Hematopoietic multipotent progenitor cell treated with erythropoietin and hydrocortisone succinate and interleukin-3 and kit ligand, for 8 days (in vitro differentiated cells): ENCODE results near the gene NXPH4.

Experiments used
- DNase-seq: peaks from one replicate; pipeline ENCODE4 v3.0.0-alpha.2; 2015

Gene NXPH4

DNA sequence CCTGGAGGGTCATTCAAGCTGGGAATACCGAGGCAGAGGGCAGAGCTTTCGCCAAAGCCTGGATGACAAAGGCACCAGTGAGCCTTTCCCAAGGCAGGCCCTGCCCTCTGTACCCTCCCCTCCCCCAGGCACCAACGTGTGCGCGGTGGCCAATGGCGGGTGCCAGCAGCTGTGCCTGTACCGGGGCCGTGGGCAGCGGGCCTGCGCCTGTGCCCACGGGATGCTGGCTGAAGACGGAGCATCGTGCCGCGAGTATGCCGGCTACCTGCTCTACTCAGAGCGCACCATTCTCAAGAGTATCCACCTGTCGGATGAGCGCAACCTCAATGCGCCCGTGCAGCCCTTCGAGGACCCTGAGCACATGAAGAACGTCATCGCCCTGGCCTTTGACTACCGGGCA is 31.2 kb upstream of the NXPH4 start:
- no peak for DNase-seq

- no peak for DNase-seq
Measured at GRCh38 chr12:57185906-57186508, 30.6 kb upstream of the NXPH4 start.

DNA sequence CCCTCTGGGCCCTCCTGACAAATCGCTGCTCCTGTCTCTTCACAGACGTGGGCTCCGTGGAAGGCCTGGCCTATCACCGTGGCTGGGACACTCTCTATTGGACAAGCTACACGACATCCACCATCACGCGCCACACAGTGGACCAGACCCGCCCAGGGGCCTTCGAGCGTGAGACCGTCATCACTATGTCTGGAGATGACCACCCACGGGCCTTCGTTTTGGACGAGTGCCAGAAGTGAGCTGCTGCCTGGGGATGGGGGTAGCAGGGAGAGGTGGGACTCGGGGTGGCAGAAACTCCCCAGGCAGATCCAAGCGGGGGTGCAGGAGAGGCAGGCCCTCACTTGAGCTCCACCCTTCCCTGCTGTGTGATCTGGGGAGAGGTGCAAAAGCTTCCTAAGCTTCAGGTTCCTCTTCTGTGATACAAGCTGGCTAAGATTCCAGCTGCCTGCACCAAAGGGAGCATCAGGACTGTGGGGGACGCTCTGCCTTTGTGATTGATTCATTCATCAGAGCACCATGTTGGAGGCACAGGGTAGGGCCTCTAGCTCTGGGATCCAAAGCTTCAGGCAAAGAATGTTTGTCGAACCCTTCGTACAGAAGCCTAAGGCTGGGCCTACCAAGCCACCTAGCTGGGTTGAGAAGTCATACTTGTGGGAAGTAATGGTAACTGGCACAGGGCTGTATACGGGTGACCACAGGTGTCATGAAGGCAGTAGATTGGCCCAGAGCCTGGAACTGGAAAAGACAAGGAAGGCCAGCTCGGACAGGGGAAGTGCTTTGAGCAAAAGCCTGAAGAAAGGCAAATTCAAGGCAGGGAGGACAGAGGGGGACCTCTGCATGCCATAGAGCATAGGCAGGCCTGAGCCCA is 29.1 kb upstream of the NXPH4 start:
- no peak for DNase-seq

DNA sequence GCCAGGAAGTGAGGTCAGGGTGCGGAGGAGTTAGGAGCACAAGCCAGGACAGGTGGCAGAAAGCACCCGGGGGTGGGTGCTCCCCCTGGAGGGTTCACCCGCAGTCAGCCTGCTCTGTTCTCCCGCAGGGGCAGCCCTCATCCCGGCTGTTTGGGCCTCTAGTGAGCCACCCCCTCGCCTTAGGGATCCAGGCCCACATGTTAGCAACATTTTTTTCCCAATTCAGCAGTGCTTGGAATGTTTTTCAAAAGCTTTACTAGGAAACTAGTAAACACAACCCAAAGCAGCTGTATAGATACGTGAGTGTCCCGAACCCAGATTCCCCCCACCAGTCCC is 28.5 kb upstream of the NXPH4 start:
- no peak for DNase-seq

DNA sequence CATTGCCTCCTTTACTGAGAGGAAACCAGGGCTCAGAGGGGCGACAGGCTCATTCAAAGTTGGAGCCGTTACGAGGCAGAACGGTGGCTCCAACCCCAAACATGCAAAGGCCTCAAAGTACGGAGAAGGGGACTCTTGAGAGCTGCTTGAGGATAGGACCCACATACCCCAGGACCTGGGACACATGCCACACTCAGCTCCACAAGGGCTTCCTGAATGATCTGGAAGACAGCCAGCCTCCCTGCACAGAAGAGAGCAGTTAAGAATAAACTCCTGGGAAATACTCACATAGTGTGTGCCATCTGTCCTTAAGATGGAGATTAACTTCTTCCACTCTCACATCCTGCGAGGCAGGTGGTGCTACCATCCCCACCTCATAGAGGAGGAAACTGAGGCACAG is 26.6 kb upstream of the NXPH4 start:
- no peak for DNase-seq

DNA sequence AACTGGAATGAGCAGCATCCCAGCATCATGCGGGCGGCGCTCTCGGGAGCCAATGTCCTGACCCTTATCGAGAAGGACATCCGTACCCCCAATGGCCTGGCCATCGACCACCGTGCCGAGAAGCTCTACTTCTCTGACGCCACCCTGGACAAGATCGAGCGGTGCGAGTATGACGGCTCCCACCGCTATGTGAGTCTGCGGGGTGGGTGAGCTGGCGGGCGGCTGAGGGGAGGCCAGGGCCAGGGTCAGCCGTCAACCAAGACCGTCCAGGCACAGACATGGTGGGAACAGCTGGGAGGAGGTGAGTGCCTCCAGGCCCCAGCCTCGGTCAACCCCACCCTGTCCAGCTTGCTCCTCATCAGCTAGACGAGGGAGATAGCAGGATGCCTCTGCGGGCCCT is 25.8 kb upstream of the NXPH4 start:
- DNase-seq = no peak

DNA sequence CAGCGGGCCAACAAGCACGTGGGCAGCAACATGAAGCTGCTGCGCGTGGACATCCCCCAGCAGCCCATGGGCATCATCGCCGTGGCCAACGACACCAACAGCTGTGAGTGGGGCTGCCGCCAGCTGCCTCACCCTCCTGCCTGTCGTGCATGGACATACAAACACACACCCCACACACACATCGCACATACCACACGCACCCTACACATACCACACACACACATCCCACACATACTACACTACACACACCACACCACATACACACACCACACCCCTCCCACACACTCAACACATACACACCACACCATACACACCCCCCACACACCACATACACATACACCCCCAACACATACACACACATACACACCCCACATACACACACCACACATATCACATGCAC is 25.2 kb upstream of the NXPH4 start:
- DNase-seq = no peak

DNA sequence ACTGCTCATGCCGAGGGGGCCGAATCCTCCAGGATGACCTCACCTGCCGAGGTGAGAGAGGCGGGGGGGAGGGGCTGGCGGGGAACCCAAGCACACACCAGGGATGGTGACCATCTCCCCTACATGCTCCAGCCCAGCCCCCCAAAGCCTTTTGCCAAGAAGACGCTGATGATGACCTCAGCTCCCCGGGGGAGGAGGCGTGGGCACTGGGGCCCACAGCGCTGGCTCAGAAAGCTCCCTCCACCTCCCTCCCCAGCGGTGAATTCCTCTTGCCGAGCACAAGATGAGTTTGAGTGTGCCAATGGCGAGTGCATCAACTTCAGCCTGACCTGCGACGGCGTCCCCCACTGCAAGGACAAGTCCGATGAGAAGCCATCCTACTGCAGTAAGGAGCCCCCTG is 23.7 kb upstream of the NXPH4 start:
- DNase-seq = no peak

GRCh38 chr12:57193706-57194245 is 22.8 kb upstream of the NXPH4 start:
- no peak for DNase-seq

- DNase-seq = no peak
Measured at GRCh38 chr12:57194253-57194652, 22.3 kb upstream of the NXPH4 start.

DNA sequence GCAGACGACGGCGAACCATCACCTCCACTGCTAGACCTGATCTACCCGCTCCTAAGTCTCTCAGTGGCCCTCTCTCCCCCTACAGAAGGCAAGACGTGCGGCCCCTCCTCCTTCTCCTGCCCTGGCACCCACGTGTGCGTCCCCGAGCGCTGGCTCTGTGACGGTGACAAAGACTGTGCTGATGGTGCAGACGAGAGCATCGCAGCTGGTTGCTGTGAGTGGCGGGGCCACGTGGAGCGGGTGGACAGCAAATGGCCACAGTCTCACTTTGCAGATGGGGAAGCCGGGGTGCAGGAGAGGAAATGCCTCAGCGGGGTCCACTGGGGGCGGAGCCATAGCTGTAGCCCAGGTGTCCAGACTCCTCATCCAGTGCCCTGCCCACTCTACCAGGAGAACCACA is 21.4 kb upstream of the NXPH4 start:
- no peak for DNase-seq

GRCh38 chr12:57195611-57196371 is 20.8 kb upstream of the NXPH4 start:
- DNase-seq = no peak

DNA sequence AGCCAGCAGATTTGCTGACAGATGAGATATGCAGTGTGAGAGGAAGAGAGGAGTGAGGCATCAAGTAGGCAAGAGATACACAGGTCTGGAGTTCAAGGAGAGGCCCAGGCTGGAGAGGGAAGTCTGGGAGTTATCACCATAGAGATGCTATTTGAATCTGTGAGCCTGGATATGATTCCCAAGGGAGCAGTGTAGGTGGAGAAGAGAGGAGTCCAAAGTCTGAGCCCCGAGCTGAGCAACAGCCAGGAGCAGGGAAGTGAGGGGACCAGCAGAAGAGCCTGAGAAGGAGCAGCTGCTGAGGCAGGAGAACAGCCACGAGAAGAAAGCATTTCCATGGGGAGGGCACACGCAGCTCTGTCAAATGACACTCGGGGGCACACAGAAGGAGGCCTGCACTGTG is 20.2 kb upstream of the NXPH4 start:
- DNase-seq = no peak

- no peak for DNase-seq
Measured at GRCh38 chr12:57196956-57197355, 19.6 kb upstream of the NXPH4 start.

GRCh38 chr12:57198329-57198728 is 18.3 kb upstream of the NXPH4 start:
- DNase-seq = no peak

- no peak for DNase-seq
Measured at GRCh38 chr12:57199191-57199590, 17.4 kb upstream of the NXPH4 start.

DNA sequence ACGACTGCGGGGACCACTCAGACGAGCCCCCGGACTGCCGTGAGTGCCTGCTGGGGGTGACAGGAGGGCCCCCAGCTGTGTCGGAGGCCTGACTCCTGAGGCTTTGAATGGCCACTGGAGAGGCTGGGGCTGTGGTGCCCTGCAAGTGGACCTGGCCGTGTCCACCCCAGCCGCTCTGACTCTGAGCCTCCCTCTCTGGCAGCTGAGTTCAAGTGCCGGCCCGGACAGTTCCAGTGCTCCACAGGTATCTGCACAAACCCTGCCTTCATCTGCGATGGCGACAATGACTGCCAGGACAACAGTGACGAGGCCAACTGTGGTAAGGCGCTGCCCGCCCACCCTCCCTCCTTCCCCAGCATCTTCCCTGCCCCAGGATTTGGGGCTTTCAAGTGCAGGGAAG is 16.1 kb upstream of the NXPH4 start:
- no peak for DNase-seq

DNA sequence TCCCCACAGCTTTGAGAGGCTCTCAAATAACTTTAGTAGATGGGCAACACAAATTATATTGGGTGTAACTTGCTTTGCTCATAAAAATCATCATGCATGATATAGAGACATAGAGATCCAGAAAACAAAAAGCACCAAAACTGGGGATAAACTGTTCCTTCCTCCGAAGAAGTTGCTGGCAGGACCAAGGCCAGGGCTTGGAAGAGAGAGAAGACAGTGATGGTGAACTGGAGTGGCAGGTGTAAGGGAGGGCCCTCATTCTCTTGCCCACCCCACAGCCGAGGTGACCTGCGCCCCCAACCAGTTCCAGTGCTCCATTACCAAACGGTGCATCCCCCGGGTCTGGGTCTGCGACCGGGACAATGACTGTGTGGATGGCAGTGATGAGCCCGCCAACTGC is 15.4 kb upstream of the NXPH4 start:
- no peak for DNase-seq

DNA sequence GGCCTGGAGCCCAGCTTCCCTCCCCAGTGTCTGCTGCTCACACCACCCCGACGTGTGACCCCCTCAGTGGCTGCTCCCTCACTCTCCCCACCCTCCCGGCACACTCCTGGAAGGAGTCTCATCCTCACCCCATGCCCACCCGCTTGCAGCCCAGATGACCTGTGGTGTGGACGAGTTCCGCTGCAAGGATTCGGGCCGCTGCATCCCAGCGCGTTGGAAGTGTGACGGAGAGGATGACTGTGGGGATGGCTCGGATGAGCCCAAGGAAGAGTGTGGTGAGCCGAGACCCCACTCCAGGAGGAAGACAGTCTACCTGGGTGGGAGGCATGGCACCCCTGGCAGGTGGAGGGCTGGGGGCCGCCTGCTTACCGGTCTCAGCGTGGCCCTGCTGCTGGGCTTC is 15.0 kb upstream of the NXPH4 start:
- DNase-seq = no peak

DNA sequence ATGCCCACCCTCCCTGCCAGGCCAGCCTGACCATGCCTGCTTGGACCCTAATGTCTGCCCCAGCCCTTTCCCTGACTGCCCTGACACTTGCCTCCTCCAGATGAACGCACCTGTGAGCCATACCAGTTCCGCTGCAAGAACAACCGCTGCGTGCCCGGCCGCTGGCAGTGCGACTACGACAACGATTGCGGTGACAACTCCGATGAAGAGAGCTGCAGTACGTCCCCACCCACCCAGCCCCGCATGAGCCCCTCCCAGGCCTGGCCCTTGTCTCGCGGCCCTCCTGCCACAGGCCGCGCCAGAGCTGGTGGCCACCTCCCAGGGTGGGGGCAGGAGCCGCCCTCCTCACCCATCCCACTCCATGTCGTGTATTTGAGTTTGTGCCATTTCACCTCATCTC is 14.3 kb upstream of the NXPH4 start:
- no peak for DNase-seq

DNA sequence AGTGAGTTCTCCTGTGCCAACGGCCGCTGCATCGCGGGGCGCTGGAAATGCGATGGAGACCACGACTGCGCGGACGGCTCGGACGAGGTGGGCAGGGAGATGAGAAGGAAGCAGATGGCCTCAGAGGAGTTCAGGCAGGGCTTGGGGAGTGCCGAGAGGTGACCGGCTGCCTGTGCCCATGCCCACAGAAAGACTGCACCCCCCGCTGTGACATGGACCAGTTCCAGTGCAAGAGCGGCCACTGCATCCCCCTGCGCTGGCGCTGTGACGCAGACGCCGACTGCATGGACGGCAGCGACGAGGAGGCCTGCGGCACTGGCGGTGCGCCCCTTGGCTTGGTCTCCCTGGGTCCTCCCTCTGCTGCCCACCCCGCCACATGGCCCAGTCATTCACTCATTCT is 13.4 kb upstream of the NXPH4 start:
- no peak for DNase-seq

- no peak for DNase-seq
Measured at GRCh38 chr12:57203791-57204190, 12.8 kb upstream of the NXPH4 start.

GRCh38 chr12:57204454-57204853 is 12.1 kb upstream of the NXPH4 start:
- no peak for DNase-seq

GRCh38 chr12:57205186-57205585 is 11.4 kb upstream of the NXPH4 start:
- no peak for DNase-seq
